Uterus (tissue), 2 donors: ENCODE results near the gene MRPS6.

Experiments
- POLR2A ChIP-seq, 2 donors: fragments of 450-650 bp; IDR thresholded peaks; one replicate each; pipeline ENCODE4 v1.6.1; 2016; ENCODE audit warnings: antibody characterized with exemption in 2 of 2, mild to moderate bottlenecking in 1 of 2, moderate library complexity in 1 of 2
- TF ChIP-seq, protein P1 (sequence below), 4 experiments: fragments of 200-600 bp in 2 of 4; fragments of 450-650 bp in 2 of 4; sonication (generic) in 2 of 4; IDR thresholded peaks; one replicate each; pipeline ENCODE4 v1.5.1; 2016 to 2019; ENCODE audit warnings: antibody characterized with exemption in 4 of 4, mild to moderate bottlenecking in 2 of 4, moderate library complexity in 1 of 4

DNA sequence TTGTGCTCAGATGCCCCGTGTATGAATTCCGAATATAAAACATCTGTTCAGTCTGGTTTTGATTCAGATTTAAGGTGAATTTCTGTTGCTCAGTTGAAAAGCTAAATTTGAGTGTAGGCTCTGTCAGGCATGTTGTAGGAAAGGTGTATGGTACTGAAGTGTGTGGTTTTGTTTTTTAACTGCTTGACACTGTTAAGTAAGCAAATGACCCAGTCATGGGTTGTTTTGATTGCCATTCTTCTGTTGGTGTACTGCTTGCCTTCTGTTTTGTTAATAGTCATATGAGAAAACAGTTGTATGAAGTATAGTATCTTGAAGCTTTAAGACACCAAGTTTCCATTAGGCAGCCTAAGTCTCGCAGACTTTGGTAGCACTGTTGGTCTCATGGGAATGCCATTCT lies 10.0 kb downstream of the MRPS6 start:
- TF ChIP-seq, protein P1, sequence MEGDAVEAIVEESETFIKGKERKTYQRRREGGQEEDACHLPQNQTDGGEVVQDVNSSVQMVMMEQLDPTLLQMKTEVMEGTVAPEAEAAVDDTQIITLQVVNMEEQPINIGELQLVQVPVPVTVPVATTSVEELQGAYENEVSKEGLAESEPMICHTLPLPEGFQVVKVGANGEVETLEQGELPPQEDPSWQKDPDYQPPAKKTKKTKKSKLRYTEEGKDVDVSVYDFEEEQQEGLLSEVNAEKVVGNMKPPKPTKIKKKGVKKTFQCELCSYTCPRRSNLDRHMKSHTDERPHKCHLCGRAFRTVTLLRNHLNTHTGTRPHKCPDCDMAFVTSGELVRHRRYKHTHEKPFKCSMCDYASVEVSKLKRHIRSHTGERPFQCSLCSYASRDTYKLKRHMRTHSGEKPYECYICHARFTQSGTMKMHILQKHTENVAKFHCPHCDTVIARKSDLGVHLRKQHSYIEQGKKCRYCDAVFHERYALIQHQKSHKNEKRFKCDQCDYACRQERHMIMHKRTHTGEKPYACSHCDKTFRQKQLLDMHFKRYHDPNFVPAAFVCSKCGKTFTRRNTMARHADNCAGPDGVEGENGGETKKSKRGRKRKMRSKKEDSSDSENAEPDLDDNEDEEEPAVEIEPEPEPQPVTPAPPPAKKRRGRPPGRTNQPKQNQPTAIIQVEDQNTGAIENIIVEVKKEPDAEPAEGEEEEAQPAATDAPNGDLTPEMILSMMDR (IDR thresholded peaks at IDR 0.05) = no peak
- no peak for TF ChIP-seq POLR2A (IDR thresholded peaks at IDR 0.05)
